Lung (tissue), 12 donors: ENCODE data around the gene ASB13. TPM values are rescaled to one million over a fixed set of nuclear protein-coding genes. Genes with fewer than 3 reads are reported as not detected.

Source experiments
- ATAC-seq: fragments of 200-7000 bp; cut with Tn5 transposase; one replicate; pipeline ENCODE4 v1.9.1; 2020; ENCODE audit warnings: moderate number of reproducible peaks; ENCODE audit not compliant: insufficient read depth, low FRiP score
- DNase-seq, 3 donors: peaks; one replicate each; pipeline ENCODE4 v3.0.0-alpha.2; 2013 to 2017
- H3K27ac ChIP-seq, 2 donors: one replicate each; pipeline ENCODE4 v1.5.1; 2013; ENCODE audit warnings: mild to moderate bottlenecking in 2 of 2, moderate library complexity in 2 of 2, control low read depth in 1 of 2, inconsistent platforms in 1 of 2, low read depth in 1 of 2, low read length in 1 of 2
- H3K27me3 ChIP-seq, 3 donors: one replicate each; pipeline ENCODE4 v1.5.1; 2013; ENCODE audit warnings: low read length in 2 of 3; ENCODE audit not compliant: control insufficient read depth in 3 of 3, insufficient read depth in 3 of 3
- H3K36me3 ChIP-seq, 4 donors: one replicate each; pipeline ENCODE4 v1.5.1; 2013; ENCODE audit warnings: low read length in 4 of 4, mild to moderate bottlenecking in 1 of 4, moderate library complexity in 1 of 4; ENCODE audit not compliant: control insufficient read depth in 4 of 4, insufficient read depth in 4 of 4
- H3K4me1 ChIP-seq, 5 donors: one replicate each; pipeline ENCODE4 v1.5.1; 2013; ENCODE audit warnings: low read length in 5 of 5, mild to moderate bottlenecking in 2 of 5, moderate library complexity in 1 of 5; ENCODE audit not compliant: control insufficient read depth in 5 of 5, insufficient read depth in 5 of 5
- H3K4me3 ChIP-seq: one replicate; pipeline ENCODE4 v1.5.1; 2013; ENCODE audit warnings: mild to moderate bottlenecking, control low read depth, moderate library complexity
- H3K9ac ChIP-seq, 2 donors: one replicate each; pipeline ENCODE4 v1.5.1; 2013; ENCODE audit warnings: low read length in 2 of 2, control low read depth in 1 of 2; ENCODE audit not compliant: insufficient read depth in 1 of 2
- H3K9me3 ChIP-seq, 4 donors: one replicate each; pipeline ENCODE4 v1.5.1; 2013; ENCODE audit warnings: low read length in 3 of 4, mild to moderate bottlenecking in 1 of 4, moderate library complexity in 1 of 4; ENCODE audit not compliant: control insufficient read depth in 4 of 4, insufficient read depth in 3 of 4
- whole genome bisulfite sequencing, 2 donors: extraction: QIAGEN DNeasy Blood & Tissue Kit; methylation state at CpG; one replicate each; pipeline ENCODE4 v1.1.7; 2013; 5-methylcytosine and 5-hydroxymethylcytosine counted together
- polyA plus RNA-seq, 2 donors: library from polyadenylated mRNA; stranded (reverse); fragments of 200-250 nt; gene quantifications; one replicate each; pipeline ENCODE4 v1.2.1, GENCODE V29; 2013
- total RNA-seq, 2 donors: library from RNA; depleted of rRNA in 1 of 2; stranded (reverse); fragments of >200 nt in 1 of 2; gene quantifications; one replicate each; pipeline ENCODE4 v1.2.1, GENCODE V29; 2014 to 2021
- TF ChIP-seq, protein P1 (sequence below): IDR thresholded peaks from 2 replicates; pipeline ENCODE4 v1.5.1; 2012; ENCODE audit warnings: mild to moderate bottlenecking; ENCODE audit errors: control extremely low read depth, extremely low read depth
- donor health status: control.
- donor health status: control.
- donor health status: Bipolar disorder and iron deficiency.
- donor health status: healthy.
- donor health status: DM: yes; HTN: yes; CAD: no.

The ASB13 gene
- total and polyA plus RNA-seq, 4 donors, result 5.2 to 26.2 (median 14.7) TPM

DNA sequence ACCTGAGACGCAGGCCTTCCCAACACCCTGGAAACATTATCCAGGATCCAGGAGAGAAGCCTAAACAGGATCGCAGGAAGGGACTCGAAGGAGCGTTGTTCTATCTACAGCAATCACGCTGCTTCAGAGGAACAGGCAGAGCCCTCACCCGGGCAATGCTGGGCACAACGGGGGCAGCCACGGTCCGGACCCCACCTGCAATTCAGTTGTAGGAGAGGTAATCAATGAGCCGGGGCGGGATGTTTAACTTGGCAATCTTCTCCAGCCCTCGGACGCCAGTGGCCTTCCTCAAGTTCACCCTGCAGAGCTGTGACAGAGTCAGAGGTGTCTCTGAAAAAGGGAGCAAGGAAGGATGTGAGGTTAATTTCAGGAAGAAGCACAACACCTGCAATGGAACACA lies 25.9 kb downstream of the ASB13 start:
- WGBS, 2 donors, result 93 to 94% methylated on average over 13 of the region's 13 CpGs
- peaks cover 0 to 10% (median 1%) of the 10 kb centered on the region in 5 donors for H3K4me1 ChIP-seq
- TF ChIP-seq, protein P1, sequence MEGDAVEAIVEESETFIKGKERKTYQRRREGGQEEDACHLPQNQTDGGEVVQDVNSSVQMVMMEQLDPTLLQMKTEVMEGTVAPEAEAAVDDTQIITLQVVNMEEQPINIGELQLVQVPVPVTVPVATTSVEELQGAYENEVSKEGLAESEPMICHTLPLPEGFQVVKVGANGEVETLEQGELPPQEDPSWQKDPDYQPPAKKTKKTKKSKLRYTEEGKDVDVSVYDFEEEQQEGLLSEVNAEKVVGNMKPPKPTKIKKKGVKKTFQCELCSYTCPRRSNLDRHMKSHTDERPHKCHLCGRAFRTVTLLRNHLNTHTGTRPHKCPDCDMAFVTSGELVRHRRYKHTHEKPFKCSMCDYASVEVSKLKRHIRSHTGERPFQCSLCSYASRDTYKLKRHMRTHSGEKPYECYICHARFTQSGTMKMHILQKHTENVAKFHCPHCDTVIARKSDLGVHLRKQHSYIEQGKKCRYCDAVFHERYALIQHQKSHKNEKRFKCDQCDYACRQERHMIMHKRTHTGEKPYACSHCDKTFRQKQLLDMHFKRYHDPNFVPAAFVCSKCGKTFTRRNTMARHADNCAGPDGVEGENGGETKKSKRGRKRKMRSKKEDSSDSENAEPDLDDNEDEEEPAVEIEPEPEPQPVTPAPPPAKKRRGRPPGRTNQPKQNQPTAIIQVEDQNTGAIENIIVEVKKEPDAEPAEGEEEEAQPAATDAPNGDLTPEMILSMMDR, result no peak
- H3K36me3 ChIP-seq, result peaks cover 7 to 26% (median 9%) of the 10 kb centered on the region in 4 donors
- no peaks in the 10 kb centered on the region for H3K27me3 ChIP-seq
- no peaks in the 10 kb centered on the region for H3K9me3 ChIP-seq
- DNase-seq (no peak), ATAC-seq (no peak)
- no peak overlapping the region for H3K9ac ChIP-seq
- H3K4me3 ChIP-seq, result no peak overlapping the region
- no peak overlapping the region for H3K27ac ChIP-seq

DNA sequence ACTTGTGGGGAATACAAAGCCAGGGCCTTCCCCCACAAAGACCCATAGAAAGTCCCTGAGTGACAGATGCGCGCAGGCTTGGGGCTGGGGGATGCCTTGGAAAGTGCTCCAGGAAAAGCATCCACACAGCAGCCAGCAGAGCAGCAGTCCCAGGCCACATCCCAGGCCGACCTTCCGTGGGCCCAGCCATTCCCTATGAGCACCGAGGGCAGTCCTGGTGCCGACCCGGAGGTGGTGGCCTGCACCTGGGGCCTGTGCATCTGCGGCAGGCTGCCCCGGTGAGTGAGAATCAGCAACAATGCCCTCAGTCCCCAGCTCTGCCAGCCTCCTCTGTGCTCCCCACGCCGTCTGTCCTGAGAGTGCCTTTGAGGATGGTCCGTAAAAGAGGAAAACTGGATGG lies 26.4 kb downstream of the ASB13 start:
- Histone ChIP-seq H3K9me3 (no peaks in the 10 kb centered on the region), H3K27ac (no peak overlapping the region), H3K36me3 (peaks cover 7 to 26% (median 9%) of the 10 kb centered on the region in 4 donors), H3K4me3 (no peak overlapping the region), H3K4me1 (peaks cover 0 to 10% (median 1%) of the 10 kb centered on the region in 5 donors), H3K27me3 (no peaks in the 10 kb centered on the region), H3K9ac (no peak overlapping the region)
- ATAC-seq (no peak), DNase-seq (no peak)
- WGBS, 2 donors, result 86 to 96% methylated on average over 12 of the region's 12 CpGs
- TF ChIP-seq, protein P1, result no peak

DNA sequence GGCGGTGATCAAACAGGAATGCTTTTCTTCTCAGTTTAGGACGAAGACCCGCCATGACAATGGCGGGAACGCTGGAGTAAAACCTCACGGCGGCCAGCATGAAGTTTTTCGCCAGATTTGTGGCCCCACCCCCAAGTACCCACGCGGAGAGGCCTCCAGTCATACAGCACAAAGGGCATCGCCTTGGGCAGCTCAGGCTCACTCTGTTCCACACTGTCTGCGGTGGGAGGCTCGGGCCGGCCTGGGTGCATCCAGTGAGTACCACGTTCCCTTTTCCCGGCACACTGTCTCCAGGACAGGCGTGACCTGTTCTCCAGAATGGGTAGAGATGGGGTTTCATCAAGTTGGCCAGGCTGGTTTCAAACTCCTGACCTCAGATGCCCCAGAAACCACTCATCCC lies 27.3 kb downstream of the ASB13 start:
- TF ChIP-seq, protein P1, result no peak
- no peak for DNase-seq

DNA sequence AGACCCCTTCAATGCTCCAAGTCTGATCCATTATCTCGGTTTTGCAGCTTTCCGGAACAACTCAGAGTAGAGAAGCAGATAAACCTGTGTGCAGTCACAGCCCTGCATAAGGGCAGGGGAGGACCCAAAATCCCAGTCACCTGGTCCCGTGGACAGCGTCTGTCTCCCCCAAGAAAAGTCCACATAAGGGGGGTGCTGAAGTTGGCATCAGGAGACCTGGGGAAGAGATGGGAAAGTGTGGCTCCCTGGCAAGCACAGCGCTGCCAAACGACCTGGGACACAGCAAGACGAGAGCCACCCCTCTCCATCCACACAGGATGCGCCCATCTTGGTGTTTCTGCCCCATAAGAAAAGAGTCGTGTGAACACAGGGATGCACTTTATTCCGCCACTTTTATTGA lies 27.9 kb downstream of the ASB13 start:
- ATAC-seq (no peak), DNase-seq (no peak)
- H3K36me3 ChIP-seq, result peaks cover 7 to 26% (median 9%) of the 10 kb centered on the region in 4 donors
- no peaks in the 10 kb centered on the region for H3K9me3 ChIP-seq
- H3K27me3 ChIP-seq, result no peaks in the 10 kb centered on the region
- no peak overlapping the region for H3K27ac ChIP-seq
- TF ChIP-seq, protein P1, result no peak
- WGBS, 2 donors, result 88 to 96% methylated on average over 10 of the region's 10 CpGs
- no peak overlapping the region for H3K4me3 ChIP-seq
- peaks cover 0 to 6% (median 0%) of the 10 kb centered on the region in 5 donors for H3K4me1 ChIP-seq
- no peak overlapping the region for H3K9ac ChIP-seq

More for the DNA sequence above, 27.3 kb downstream of the ASB13 start:
- Histone ChIP-seq H3K27ac (no peak overlapping the region), H3K4me3 (no peak overlapping the region), H3K4me1 (peaks cover 0 to 10% (median 0%) of the 10 kb centered on the region in 5 donors), H3K27me3 (no peaks in the 10 kb centered on the region), H3K9ac (no peak overlapping the region), H3K36me3 (peaks cover 7 to 26% (median 9%) of the 10 kb centered on the region in 4 donors), H3K9me3 (no peaks in the 10 kb centered on the region)
- WGBS, 2 donors, result 96 to 98% methylated on average over 17 of the region's 17 CpGs
- no peak for ATAC-seq
